ENCODE results near the gene NPAS1. TPM values are rescaled to one million over a fixed set of nuclear protein-coding genes. Genes with fewer than 3 reads are reported as not detected.
A peak's percentile ranks its signal among the peaks of the same experiment; 100 is the strongest.

The NPAS1 gene
- total RNA-seq, 1 donor from 2014 or later: not detected

- Histone ChIP-seq H3K4me3 (peak overlapping the region; percentile 22), H3K9me3 (replicated peaks) (no peaks in the 10 kb centered on the region), H3K27me3 (ENCODE audit: low read depth) (no peaks in the 10 kb centered on the region), H3K27ac (replicated peaks) (peak overlapping the region; percentile 91), H3K36me3 (no peaks in the 10 kb centered on the region), H3K4me1 (peaks cover 93% of the 10 kb centered on the region)
- no peak for TF ChIP-seq CTCF (IDR thresholded peaks at IDR 0.05; ENCODE audit: borderline replicate concordance)
- intact Hi-C loops (cut with micrococcal nuclease): no loop called here
- DNase-seq: peak; percentile 96
These were observed 43.5 kb upstream of the NPAS1 start for GRCh38 chr19:46975925-46976782.

GRCh38 chr19:46976845-46977320 lies 42.8 kb upstream of the NPAS1 start:
- intact Hi-C loops (cut with micrococcal nuclease): no loop called here

GRCh38 chr19:46977548-46977947 lies 42.1 kb upstream of the NPAS1 start:
- Histone ChIP-seq H3K36me3 (no peaks in the 10 kb centered on the region), H3K9me3 (replicated peaks) (no peaks in the 10 kb centered on the region), H3K27ac (replicated peaks) (peak overlapping the region; percentile 91), H3K4me3 (peak overlapping the region; percentile 16), H3K4me1 (peaks cover 93% of the 10 kb centered on the region), H3K27me3 (ENCODE audit: low read depth) (no peaks in the 10 kb centered on the region)
- intact Hi-C loops (cut with micrococcal nuclease): no loop called here
- DNase-seq: no peak
- no peak for TF ChIP-seq CTCF (IDR thresholded peaks at IDR 0.05; ENCODE audit: borderline replicate concordance)

More at GRCh38 chr19:46976845-46977320, 42.8 kb upstream of the NPAS1 start:
- peak; percentile 43 for DNase-seq
- no peak for TF ChIP-seq CTCF (IDR thresholded peaks at IDR 0.05; ENCODE audit: borderline replicate concordance)
- H3K27ac ChIP-seq (replicated peaks): peak overlapping the region; percentile 91
- peak overlapping the region; percentile 16 for H3K4me3 ChIP-seq
- H3K9me3 ChIP-seq (replicated peaks): no peaks in the 10 kb centered on the region
- no peaks in the 10 kb centered on the region for H3K36me3 ChIP-seq
- H3K27me3 ChIP-seq (ENCODE audit: low read depth): no peaks in the 10 kb centered on the region
- H3K4me1 ChIP-seq: peaks cover 93% of the 10 kb centered on the region

GRCh38 chr19:46978171-46978869 lies 41.3 kb upstream of the NPAS1 start:
- H3K36me3 ChIP-seq: no peaks in the 10 kb centered on the region
- H3K27me3 ChIP-seq (ENCODE audit: low read depth): no peaks in the 10 kb centered on the region
- H3K4me3 ChIP-seq: no peak overlapping the region
- intact Hi-C loops (cut with micrococcal nuclease): no loop called here
- TF ChIP-seq CTCF (IDR thresholded peaks at IDR 0.05; ENCODE audit: borderline replicate concordance): no peak
- peaks cover 94% of the 10 kb centered on the region for H3K4me1 ChIP-seq
- H3K9me3 ChIP-seq (replicated peaks): no peaks in the 10 kb centered on the region
- peak overlapping the region; percentile 91 for H3K27ac ChIP-seq (replicated peaks)
- no peak for DNase-seq

Data from left ventricle myocardium inferior (tissue), 1 donor.